ENCODE measurements around the gene DUSP19.
A peak's percentile ranks its signal among the peaks of the same experiment; 100 is the strongest.

Gene DUSP19

DNA sequence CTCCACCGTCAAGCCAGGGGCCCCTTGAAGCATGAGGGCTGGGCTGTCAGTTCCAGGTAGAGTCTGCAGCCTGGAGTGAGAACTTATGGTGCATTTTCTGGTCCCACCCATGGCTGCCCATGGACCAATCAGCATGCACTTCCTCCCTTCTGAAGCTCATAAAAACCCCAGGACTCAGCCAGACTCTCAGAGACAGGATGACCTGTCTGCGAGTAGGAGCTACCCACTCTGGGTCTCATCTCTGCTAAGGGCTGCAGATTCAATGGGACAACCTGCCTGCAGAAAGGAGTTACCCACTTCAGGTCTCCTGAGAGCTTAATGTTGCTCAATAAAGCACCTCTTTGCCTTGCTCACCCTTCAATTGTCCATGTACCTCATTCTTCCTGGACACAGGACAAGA, 9.4 kb upstream of the DUSP19 start:
- DNase-seq = no peak

DNA sequence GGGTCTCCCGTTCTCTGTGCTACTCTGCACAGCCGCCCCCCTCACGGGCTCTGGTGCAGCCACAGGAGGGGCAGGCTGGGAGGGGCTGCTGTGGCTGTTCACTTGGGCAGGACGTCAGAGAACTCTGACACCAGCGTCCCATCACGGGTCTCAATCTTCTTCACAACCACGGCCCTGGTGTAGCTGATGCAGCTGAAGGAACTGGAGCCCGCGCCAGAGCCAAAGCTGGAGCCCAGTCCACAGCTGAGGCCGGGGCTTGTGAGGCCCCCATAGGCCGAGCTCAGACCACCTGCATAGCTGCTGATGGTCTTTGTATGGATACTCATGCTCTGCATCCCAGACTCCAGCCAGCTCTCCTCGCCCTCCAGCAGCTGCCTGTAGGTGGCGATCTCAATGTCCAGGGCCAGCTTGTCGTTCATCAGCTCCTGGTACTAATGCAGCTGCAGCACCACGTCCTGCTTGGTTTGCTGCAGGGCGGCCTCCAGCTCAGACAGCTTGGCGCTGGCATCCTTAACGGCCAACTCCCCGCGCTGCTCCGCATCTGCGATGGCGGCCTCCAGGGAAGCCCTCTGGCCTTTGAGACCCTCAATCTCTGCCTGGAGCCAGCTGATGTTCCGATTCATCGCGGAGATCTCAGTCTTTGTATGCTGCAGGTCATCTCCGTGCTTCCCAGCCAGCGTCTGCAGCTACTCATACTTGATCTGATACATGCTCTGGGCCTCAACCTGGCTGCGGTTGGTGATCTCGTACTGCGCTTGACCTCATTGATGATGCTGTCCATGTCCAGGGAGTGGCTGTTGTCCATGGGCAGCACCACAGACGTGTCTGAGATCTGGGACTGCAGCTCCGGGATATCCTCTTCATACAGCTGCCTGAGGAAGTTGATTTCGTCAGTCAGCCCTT, 7.4 kb upstream of the DUSP19 start:
- DNase-seq = no peak

DNA sequence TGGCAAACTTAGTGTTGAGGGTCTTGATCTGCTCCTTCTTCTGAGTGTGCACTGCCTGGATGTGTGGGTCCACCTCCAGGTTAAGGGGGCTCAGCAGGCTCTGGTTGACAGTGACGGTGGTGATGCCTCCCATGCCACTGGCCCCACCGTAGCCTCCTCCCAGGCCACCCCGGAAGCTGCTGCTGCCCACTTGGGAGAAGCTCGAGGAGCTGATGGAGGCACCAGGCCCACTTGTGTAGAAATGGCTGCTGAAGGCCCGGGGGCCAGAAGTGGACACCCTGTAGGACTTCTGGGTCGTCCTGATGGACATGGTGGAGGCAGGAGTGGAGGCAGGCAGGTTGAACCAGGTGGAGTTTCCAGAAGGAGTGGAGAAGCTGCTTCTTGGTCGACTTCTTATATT, 6.4 kb upstream of the DUSP19 start:
- DNase-seq = no peak

DNA sequence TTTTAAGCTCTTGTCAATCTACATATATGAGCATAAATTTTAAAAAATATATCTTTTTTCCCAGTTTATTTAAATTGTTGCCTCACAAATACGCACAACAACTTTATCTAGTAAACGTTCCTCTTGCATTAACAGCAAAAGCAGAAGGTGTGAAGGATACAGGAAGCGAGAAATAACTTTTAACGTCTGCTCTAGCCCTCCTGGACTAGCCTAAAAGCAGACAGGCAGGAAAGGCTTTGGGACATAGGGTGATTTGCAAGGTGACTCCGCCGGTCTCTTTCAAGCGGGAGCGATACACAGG, 434 bp upstream of the DUSP19 start:
- no peak for DNase-seq

DNA sequence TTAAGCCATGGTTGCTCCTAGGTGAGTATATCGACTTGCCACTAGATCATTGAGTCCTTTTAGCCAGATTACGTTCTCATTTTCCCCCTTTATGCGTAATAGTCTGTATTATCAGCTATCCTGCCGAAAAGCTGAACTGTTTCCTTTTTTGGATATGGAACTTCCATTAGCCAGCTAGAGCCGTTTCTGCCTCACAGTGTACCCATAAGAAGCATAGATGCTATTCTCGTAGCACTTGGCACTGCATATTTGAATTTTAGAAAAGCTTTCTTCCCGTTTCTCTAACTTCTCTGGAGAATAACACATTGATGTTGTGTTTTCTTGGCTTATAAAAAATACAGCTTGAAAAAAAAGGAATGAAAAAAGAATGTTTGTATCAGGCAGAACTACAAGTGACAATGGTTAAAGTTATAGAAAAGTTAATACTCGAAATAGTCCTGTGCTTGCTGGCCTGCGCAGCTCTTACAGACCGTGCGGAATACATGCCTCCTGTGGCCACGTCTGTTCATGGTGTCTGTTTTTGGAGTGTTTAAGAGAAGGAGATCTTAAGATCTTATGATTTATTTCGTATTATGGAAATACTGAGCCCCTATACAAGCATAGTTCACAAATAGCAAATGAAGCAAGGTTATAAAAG, 710 bp downstream of the DUSP19 start:
- no peak for DNase-seq

DNA sequence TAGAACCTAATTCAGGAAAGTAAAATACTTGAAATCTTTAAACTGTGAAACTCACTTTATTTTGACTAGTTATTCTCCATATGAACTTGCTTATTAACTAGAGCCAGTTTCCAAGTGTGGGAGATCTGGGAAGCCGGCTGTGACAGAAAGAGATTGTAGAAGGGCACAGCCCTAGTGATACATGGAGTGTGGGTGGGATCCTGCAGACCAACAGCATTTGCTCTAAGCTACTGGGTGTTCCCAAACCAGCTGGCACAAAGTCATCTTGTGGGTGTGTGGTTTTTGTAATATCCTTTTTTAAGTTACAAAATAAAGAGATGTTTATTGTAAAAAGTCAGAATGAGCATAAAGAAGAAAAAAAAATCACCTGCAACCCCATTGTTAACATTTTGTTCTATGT, 3.4 kb downstream of the DUSP19 start:
- no peak for DNase-seq

DNA sequence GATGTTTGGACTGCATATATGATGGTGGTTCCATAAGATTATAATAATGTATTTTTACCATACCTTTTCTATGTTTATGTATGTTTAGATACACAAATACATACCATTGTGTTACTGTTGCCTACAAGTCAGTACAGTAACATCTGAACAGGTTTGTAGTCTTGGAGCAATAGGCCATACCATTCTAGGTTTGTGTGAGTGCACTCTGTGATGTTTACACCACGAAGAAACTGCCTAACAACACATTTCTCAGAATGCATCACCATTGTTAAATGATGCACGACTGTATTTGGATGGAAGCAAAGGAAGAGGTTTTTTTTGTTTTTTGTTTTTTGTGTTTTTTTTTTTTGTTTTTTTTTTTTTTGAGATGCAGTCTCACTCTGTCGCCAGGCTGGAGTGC, 9.5 kb downstream of the DUSP19 start:
- no peak for DNase-seq

DNA sequence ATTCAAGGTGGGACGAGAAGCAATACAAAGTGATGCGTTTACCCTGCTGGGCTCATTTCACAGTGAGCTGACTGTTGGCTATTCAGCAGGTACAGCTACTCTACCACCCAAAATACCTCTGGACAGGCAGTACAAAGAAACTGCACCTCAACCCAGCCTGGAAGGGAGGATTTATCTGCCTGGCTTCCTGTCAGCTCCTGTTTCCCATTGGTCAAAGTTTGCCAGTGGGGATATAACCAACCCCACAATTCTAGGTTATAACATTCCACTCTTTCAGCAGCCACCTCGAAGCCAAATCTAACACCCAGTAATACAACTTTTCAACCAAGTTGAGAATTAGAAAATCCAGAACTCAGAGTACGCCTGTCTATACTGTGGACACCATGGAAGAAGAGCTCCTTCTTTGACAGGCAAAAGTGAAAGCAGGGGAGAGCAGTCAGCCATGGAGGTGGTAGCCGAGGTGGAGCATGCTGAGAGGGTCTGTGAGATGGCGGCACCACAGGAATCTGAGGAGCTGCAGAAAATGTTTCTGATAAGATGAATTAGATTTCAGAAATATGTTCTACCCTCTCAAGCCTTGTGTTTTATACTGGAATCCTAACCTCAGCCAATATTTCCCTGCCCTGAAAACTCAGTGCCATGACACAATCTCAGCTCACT, 10.8 kb downstream of the DUSP19 start:
- no peak for DNase-seq

DNA sequence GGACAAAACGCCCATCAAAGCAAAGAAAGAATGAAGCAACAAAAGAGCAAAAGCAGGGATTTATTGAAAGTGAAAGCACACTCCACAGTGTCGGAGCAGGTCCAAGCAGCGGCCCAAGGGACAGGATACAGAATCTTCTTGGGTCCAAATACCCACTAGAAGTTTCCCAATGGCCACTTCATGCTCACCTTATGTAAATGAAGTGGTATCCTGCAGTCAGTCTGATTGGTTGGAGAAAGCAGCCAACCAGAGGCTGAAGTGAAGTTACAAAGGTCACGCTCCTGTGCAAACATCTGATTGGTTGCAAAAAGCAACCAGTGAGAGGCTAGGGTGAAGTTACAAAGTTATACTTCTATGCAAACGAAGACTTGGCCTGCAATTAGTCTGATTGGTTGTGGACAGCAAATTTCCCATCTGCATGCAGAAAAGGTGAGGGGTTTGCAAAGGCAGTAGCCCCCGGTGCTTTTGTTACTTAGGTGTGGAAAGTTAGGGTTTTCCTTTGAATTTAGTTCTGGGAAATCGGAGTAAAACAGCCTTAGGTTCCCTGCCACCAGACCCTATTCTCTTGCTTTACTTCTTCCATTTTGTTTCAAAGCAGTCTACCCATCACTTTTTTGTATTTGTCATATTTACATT, 12.9 kb downstream of the DUSP19 start:
- DNase-seq = no peak

DNA sequence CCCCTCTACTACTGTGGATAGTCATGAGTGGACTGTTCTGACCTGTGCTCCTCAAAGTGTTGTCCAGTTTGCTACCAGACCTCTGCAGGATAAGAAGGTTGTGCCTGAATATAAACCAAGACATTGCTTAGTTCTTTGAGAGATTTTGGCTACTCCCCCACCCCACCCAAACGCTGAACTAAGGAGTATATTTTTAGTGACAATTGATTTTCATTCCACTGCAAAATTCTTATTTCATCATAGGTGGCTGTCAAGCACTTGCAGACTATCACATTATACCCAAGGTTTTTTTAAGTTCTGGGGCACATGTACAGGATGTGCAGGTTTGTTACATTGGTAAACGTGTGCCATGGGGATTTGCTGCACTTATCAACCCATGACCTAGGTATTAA, 13.4 kb downstream of the DUSP19 start:
- DNase-seq = no peak

DNA sequence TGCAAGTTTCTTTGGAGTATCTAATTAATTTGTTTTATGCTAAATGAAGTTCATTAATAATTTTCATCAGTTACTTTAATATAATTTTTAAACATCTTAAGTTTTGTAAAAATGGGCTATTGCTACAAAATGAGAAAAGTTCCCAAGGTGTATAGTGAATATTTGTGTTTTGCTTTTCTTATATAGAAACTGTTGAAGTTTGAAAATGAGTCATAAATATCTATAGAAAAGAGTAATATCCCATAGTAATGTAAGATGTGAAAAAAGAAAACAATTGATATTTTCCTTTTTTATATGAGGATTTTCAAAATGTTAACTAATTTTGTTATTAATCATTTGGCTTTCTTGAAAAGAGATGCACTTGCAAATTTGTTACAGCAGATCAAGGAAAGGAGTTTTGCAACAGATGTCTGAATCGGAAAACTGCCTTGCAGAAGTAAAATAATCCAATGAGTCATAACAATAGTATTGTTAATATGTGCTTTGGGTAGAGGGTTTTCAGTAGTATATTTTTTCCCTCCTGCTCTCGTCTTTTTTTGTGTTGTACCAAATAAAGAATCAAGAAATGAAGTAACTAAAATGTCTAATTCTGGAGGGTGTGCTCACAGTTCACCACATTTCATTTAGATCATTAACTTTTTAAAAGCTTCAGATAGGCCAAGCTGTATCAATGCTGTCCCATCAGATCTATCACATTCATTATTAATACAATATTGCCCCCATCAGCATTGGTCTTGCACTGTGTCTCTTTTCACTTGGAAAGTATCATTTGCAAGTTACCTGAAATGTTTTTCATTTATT, 15.5 kb downstream of the DUSP19 start:
- DNase-seq = no peak

DNA sequence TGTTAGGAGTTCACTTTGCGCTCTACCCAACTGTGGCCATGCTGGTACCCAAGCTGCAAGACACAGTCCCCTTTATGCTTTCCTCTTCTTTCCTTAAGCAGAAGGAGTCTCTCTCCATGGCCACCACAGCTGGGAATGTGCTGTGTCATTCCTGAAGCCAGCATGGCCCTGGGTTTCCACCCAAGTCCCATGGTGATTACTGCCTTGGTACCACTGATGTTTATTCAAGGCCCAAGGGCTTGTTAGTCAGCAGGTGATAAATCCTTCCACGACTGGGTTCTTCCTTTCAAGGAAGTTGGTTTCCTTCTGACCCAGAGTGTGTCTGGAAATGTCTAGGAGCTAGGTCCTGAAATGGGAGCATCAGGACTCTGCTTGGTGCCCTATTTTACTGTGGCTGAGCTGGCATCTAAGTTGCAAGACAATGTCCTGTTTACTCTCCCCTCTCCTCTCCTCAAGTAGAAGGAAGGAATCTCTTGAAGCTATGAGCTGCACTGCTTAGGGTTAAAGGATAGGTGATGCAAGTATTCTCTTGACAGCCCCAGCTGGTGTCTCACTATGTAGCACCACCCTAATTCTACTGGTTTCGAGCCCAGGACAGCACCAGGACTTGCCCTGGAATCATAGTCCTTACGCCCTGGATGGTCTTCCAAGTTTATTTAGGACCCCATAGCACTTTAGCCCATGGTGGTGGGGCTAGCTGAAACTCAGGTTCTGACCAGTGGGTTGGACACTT, 27.0 kb downstream of the DUSP19 start:
- no peak for DNase-seq

DNA sequence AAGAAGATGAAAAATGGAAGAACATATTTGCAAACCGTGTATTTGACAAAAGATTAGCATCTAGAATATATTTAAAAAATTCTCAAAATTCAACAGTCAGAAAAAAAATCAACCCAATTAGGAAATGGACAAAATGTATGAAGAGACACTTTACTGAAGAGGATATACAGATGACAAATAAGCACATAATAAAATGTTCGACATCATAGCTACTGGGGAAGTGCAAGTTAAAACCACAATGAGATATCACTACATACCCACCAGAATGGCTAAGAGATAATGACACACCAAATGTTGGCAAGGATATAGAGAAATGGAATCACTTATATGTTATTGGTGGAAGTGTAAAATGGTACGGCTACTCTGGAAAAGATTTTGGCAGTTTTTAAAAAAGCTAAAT, 34.0 kb downstream of the DUSP19 start:
- DNase-seq = no peak

DNA sequence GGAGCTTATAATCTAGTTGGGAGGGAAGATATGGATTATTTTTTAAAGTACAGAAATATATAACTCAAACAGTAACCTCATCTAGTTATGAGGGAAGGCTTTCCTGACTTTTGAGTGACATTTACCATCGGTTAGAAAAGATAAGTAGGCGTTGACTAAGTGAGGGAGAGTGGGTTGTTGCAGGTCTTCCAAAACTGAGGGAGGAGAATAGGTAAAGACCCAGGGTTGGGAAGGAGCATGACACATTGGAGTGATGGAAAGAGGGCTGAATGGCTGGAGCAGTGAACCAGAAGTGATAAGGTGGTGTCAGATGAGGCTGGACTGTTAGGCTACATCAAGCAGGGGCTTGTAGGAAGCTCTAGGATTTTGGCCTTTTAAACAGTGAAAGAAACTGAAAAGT, 35.1 kb downstream of the DUSP19 start:
- no peak for DNase-seq

DNA sequence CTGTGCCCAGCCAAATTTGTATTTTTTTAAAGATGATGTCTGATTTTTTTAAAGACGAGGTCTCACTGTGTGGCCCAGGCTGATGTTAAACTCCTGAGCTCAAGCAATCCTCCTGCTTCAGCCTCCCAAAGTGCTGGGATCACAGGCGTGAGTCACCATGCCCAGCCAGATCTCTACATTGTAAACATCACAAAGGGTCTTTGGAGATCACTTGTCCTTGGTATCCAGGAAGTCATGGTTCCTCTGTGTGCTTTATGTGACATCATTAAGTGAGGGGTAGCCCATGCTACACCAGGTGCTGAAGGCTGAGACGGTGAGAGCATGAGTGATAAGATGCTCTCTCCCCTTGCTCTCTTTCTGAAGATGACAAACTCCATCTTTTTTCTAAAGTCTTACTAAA, 38.7 kb downstream of the DUSP19 start:
- DNase-seq = no peak

DNA sequence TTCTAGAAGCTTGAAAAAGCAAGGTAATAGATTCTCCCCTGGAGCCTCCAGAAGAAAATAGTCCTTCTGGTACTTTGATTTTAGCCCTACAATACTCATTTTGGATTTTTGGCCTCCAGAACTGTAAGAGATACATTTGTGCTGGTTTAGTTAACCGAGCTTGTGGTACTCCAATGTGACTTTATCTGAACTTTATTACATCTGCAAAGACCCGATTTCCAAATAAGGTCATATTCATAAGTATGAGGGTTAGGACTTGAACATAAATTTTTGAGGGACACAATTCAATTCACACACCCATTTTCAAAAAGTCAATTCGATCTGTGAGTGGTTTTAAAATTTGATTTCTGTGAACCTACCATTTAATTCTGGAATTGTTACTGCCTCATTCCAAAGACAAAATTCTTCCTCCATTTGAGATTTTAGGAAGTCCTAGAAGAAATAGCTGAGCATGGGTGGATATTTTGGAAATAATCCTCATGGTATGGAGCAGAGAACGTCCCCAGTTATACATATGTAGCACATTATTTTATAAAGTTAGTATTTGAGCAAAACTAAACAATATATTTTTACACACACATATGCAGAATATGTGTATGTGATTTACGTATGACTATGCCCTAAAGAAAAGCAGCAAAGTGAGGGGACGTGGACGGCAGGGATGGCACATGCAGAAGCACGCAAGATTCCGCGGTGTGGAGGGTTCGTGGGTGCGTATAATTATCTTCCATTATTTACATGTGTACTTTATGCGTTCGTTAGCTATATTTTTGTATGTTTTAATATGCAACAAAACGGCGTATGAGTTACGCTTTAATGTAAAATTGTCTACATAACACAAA, 44.8 kb downstream of the DUSP19 start:
- no peak for DNase-seq

DNA sequence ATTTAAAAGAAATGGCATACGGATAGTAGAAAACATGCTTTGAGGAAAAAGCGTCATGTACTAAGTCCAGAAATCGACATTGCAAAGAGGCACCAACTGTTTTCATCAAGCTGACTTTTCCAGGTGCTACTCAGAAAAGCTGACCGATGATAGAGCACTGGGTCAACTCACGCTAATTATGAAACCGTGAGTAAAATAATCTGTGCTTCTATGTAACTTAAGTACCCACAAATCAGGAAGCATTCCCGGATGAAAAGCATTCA, 45.3 kb downstream of the DUSP19 start:
- DNase-seq = no peak

DNA sequence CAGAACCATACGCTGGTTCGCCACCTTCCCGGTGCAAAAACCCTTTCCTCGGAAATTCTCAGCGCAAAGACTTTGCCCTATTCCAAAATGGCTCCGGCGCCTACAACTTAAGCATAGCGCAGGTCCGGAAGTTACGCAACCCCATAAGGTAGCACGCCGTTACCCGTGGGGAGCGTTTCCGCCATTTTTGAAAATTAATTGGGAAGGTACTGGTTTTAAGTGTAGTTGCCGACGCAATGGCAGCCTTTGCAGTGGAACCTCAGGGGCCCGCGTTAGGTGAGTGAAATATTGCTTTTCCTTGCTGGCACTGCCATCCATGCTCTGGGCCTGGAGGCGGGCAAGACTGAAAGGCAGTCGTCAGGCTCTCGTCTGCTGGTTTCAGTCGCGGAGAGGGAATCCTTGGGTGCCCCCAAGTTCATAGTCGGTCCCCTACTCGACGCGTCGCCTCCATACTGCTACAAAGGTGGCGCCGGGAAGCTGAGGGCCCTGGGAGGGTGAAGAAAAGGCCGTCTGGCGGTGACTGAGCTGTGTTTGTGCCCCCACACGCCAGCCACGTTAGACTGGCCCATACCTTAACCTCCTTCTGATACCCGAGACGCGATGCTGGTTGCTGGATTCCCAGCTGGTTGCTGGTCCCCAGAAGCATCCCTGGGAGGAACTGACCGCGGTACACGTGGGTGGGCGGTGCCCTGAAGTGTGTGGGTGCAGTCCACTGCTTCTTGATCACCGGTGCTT, 45.8 kb downstream of the DUSP19 start, which contains the start of gene NUP35:
NUP35 (plus strand) TSS at position 222 of the 735 bp plus-strand sequence; CDS start at position 237, 15 bp downstream.
- peak; percentile 92 for DNase-seq

DNA sequence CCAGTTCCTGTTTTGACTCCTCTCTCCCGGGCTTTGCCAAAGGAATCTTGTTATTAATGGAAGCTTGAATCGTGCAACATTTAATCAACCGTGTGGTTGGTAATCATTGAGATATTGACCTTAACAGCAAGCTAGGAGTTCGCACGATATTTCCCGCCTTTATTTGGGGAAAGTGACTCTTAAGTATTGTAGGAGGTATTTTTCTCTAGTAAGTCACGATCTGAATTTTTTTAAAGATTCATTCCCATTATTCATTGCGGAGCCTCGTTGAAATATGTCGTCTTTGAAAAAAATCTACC, 46.4 kb downstream of the DUSP19 start:
- no peak for DNase-seq

DNA sequence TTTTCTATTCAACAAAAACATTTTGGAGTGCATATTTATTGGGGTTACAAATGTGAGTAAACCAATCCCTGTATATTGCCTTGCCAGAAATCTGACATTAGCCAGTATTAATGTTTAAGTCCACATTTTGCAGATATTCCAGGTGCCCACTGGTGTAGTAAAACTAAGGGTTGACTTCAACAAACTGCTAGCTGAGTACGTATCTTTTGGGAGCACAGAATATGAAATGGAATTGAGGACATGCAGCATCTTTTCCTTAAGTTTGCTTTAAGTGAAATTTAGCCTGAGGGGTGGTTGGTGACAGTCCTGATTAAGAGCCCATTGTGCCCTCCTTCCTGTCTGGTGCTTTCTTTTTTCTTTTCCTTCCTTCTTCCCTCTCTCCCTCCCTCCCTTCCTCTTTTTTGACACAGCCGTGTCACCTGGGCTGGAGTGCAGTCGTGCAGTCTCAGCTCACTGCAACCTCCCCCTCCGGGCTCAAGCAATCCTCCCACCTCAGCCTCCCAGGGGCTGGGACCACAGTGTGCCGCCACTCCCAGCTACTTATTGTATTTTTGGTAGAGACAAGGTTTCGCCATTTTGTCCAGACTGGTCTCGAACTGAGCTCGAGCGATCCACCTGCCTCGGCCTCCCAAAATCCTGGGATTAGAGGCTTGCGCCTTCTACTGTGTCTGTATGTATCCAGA, 47.3 kb downstream of the DUSP19 start:
- no peak for DNase-seq
